HG03175 (cell line): ENCODE results near the gene NELFA.

Source experiments
- ATAC-seq: cut with Tn5 transposase; IDR thresholded peaks from one replicate; pipeline ENCODE4 v1.9.1; 2021; ENCODE audit warnings: mild to moderate bottlenecking, moderate library complexity; ENCODE audit not compliant: unreplicated experiment

Gene NELFA

DNA sequence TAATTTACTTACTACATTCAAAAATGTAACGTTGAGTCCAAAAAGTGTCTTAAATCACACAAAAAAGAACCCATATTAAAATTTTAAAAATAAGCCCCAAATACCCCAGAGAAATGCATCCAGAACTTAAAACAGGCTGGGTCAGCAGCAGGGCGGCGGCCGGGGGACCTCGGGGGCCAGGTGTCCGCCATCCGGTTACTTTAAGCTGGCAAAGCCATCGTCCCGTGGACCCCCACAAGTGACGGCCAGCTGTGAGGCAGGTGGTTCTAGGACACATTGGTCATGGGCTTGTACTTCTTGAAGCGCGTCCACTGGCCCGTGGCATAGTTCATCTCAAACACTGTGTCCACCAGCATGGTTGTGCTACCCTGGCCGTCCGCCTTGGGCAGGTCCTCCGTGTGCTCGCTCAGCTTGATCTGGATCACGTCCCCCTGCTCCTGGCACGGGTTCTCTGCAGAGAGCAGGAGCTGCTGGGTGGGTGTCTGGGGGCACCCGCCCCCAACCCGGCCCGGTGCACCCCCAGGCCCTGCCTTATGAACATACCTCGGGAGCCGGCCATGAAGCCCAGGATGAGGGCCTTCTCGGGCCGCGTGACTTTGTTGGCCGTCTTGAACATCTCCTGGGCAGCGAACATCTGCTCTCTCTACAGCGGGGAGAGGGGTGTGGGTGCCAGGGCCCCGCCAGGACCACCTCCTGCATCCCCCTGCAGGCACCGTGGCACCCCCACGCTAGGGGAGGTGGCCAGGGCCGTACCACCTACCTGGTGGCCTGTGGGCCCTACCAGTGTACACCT lies 25.5 kb downstream of the NELFA start:
- no peak for ATAC-seq

- no peak for ATAC-seq
These were observed 26.4 kb downstream of the NELFA start for GRCh38 chr4:1982124-1983052.

DNA sequence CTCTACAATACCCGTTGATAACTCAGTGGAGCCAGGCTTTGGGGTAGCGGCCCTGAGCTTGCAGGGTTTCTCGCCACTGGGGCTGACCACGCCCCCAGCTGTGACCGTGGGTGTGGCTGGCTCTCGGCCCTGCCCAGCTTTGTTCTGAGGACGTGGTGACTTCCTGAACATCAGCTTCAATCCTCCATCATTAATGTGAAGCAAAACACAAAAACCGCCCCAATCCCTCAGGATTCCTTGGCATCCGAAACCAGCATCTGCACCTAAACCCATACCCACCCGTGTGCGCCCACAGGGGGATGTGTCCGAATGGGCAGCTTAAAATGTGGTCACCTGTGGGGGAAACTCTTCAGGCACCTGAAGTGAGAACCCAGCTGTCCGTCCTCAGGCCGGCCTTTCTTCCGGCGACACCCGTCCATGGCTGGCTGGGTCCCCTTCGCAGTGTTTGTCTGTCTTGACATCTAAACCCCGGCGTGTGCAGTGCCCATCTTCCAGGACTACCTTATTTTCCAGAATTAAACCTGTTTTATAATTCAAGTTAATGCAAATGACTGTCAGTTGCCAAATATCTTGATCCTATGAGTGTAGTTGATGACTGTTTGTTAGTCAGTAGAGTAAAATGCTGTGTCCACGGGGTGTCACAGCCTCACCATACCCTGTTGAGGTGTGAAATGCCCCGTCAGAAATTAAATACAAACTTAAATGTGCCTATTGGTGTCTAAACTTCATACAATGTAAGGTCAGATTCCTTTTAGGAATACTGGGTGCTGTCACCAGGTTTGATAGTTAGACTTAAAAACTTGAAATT lies 27.3 kb downstream of the NELFA start:
- no peak for ATAC-seq

DNA sequence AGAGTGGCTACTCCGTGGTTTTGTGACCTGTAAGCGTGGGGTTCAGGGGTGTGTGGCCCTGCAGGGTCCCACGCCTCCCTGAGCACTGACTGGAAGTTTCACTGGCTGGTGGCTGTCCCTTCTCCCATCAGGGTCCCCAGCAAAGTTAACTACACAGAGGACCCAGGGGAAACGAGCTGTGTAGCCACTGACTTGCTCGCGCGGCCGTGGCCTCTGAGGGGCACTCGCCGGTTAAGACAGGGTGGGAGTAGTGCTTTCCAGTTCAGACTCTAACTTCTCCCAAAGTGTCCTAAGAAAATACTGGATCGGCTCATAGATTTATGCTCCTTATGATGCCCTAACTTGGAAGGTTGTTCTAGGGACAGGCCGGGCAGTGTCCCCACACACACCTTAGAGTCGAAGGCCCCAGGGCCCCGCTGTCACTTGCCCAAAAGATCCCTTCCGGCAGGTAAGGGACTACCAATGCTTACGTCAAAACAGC lies 28.2 kb downstream of the NELFA start:
- ATAC-seq = no peak

GRCh38 chr4:1979477-1980196 lies 29.1 kb downstream of the NELFA start:
- ATAC-seq = no peak

- ATAC-seq = no peak
These were observed 29.9 kb downstream of the NELFA start for GRCh38 chr4:1978741-1979476.

- ATAC-seq = no peak
These were observed 30.5 kb downstream of the NELFA start for GRCh38 chr4:1978226-1978625.

- ATAC-seq = no peak
These were observed 32.1 kb downstream of the NELFA start for GRCh38 chr4:1976416-1977352.

DNA sequence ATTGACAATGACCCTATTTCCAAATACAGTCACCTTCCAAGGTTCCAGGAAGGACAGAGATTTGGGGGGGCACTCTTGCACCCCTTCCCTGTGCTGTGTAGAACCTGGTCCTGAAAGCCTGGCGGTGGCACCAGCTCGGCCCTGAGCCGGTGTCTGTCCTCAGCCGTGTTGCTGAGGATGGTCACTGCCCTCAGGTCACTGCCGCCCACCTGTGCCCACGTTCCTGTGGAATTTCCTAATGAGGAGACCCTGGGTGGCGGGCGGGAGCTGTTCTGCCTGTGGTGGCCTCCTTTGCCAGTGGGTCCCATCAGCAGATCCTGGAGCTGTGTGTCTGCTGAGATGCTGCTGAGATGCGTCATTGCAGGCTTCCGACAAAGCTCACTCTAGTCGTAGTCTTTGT lies 32.9 kb downstream of the NELFA start:
- ATAC-seq = no peak

DNA sequence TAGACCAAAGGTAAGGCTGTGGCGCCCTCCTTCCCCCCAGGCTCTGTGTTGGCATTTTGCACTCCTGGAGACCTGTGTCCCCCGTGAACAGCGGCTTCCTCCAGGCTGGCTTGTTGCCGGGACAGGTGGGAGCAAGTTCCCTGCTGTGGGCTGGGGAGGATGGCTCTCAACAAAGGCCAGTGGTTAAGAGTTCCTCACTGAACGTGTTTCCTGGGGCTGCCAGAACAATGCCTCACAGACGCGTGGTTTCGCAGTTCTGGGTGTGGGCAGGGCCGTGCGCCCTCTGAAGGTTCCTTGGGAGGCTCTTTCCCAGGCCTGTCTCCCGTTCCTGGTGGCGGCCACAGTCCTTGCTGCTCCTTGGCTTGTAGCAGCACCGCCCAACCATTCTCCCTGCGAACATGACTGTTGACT lies 33.4 kb downstream of the NELFA start:
- no peak for ATAC-seq

DNA sequence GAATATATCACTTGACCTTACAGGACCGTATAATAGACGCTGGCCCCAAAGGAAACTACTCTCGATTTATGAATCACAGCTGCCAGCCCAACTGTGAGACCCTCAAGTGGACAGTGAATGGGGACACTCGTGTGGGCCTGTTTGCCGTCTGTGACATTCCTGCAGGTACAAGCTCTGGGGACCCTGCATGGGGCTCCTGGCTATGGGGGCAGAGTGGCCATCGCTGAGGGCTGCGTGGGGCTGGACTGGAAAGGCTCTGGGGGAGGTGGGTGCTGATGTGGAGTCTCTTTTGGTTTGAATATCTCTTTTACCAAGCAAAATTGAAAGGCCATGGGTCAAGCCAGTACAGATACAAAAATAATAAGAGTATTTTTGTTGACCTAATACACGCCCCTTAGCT lies 33.9 kb downstream of the NELFA start:
- no peak for ATAC-seq

DNA sequence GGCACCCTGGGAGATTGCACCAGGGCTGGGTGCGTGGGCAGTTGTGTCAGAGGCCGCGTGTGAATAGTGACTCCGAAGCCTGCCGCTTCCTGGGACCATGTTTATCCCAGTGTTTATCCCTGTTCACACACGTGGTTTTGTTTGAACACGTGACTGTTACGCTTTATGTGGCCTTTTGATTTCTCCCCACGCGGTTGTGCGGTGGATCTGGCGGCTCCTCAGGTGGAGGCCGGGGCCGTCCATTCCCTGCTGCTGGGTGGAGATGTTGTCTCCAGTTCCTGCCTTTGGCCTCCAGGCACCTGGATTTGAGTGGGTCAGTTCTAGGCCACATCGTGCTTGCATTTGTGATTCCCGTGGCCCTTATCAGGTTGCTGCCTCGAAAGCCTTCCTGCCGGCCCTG lies 35.1 kb downstream of the NELFA start:
- no peak for ATAC-seq

- no peak for ATAC-seq
These were observed 35.6 kb downstream of the NELFA start for GRCh38 chr4:1973218-1973617.

GRCh38 chr4:1972414-1972813 lies 36.4 kb downstream of the NELFA start:
- ATAC-seq = no peak

DNA sequence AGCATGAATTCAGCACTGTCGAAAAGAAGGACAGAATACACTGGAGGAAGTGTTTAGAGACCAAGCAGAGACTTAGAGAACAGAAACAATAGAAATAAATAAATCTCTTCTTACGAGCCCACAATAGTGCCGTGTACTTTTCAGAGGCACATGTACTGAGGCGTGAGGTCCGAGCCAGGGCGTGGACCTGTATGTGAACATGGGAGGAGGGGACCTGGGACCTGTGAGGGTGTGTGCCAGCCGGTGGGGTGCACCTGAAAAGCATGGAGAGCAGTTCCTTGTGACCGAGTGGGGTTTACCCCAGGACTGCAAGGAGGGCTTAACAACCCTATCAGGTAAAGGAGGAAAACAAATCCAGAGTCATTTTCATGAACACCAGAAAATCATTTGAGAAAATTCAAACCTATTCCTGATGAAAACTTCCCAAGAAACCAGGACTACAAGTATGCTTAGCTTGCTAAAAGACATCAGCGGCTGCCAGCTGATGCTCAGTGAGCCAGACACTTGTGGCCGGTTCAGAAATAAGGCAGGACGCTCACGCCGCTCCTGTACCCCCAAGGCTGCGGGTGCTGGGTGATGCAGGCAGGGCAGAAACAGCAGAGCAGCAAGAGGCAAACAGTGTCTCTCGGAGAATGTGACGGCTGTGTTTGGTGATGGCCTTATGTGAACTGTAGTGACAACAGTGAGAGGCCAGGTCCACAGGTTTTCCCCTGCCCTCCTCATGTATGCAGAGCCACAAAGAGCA lies 37.1 kb downstream of the NELFA start:
- no peak for ATAC-seq

DNA sequence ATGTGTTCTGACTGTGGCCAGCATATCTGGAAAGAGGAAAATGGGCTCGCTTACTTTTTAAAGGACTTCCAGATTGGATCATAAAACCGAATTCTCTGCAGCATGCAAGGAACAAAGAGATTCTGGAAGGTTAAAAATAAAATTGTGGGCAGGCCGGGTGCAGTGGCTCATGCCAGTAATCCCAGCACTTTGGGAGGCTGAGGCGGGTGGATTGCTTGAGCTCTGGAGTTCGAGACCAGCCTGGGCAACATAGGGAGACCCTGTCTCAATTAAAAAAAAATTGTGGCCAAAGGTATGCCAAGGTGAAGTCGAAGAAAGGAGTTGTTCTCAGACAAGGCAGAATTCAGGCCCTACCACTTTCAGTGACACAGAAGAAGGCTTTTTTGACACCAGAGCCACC lies 37.8 kb downstream of the NELFA start:
- ATAC-seq = no peak

DNA sequence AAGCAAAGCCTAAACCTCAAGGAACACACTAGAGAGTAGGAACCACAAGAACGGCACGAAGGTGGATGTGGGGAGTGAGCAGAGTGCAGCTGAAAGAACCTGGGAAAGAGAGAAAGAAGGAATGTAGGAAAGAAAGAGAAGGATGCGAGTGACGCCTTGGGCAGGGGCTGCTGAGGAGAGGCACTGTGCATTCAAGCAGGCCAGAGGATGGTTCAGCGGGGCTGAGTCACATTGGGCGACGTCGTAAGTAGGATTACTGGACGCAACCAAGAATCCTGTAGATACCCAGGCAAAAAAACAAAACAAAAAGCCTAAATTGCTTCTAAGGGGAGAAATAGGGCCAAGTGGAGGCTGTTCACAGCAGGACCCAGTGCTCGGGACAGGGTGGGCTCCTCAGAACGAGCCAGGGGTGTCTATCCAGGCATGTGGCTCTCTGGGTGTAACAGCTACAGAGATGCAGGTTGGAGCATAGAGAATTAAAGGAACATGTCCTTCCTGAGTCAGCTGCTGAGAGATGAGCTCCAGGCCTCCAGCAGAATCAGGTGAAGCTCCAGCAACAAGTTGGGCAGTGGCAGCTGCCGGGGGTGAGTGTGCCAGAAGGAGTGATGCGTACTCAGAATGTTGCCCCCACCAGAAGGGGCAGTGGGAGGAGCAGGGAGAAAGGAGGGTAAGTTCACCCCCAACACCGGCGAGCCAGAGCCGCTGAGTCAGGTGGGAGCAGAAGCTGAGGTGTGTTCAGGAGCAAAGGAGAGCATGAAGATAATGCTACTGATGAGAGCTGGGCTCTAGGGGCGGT lies 38.6 kb downstream of the NELFA start:
- ATAC-seq = no peak
